Cardiac muscle cell (in vitro differentiated cells and primary cell): ENCODE measurements around the gene TPRN. TPM values are rescaled to one million over a fixed set of nuclear protein-coding genes. Genes with fewer than 3 reads are reported as not detected.

Experiments
- DNase-seq, 2 donors: peaks; one replicate each; pipeline versions ENCODE4 v3.0.0 to v3.0.0-alpha.2; 2010 to 2017; ENCODE audit warnings: low read depth in 1 of 2, low spot score in 1 of 2
- H3K27ac ChIP-seq: fragments of 200-600 bp; sonication (generic); 2 replicates; pipeline ENCODE4 v1.5.1; 2016
- H3K27me3 ChIP-seq: fragments of 200-600 bp; sonication (generic); 2 replicates; pipeline ENCODE4 v1.6.0; 2016; ENCODE audit warnings: control low read depth
- H3K36me3 ChIP-seq: fragments of 200-600 bp; sonication (generic); 2 replicates; pipeline ENCODE4 v1.5.1; 2016; ENCODE audit warnings: control low read depth
- H3K4me1 ChIP-seq: fragments of 200-600 bp; sonication (generic); 2 replicates; pipeline ENCODE4 v1.8.1; 2017; ENCODE audit warnings: low read depth, mild to moderate bottlenecking, mixed run types
- H3K4me3 ChIP-seq: fragments of 200-600 bp; sonication (generic); 2 replicates; pipeline ENCODE4 v1.5.1; 2016; ENCODE audit warnings: mild to moderate bottlenecking
- H3K9me3 ChIP-seq: fragments of 200-600 bp; sonication (generic); 2 replicates; pipeline ENCODE4 v1.5.1; 2017; ENCODE audit warnings: low read depth, mild to moderate bottlenecking, control low read depth
- CTCF ChIP-seq: IDR thresholded peaks from 2 replicates; pipeline ENCODE4 v1.5.1; 2012; ENCODE audit warnings: low read depth, mild to moderate bottlenecking, low read length
- polyA plus RNA-seq: library from polyadenylated mRNA; unstranded; fragments of >200 nt; fragmentation: Nextera tagmentation; extraction: Ambion mirVana; gene quantifications from 2 replicates; pipeline ENCODE4 v1.2.1, GENCODE V29; 2016
- total RNA-seq: library from RNA; depleted of rRNA; stranded (reverse); fragments of >200 nt; gene quantifications from 2 replicates; pipeline ENCODE4 v1.2.3, GENCODE V29; 2016

The TPRN gene
- total and polyA plus RNA-seq, 2 experiments from 2014 or later = 31.2 to 34.7 TPM

- no peak within 1 kb of the TSS for H3K4me3 ChIP-seq
- no peaks in the 10 kb centered on the region for H3K9me3 ChIP-seq
- no peaks in the 10 kb centered on the region for H3K27me3 ChIP-seq
- DNase-seq = peak; percentile 82 to 88
- no peak within 1 kb of the TSS for H3K27ac ChIP-seq
- H3K4me1 ChIP-seq = peaks cover 8% of the 10 kb centered on the region
- no peaks in the 10 kb centered on the region for H3K36me3 ChIP-seq
- TF ChIP-seq CTCF = peak; percentile 82
Observed at GRCh38 chr9:137227054-137227852, 26.7 kb upstream of the TPRN start, which contains the start of gene RNF224. Gene RNF224, plus strand, starts transcription at chr9:137227502. Its CDS starts 834 bp downstream, at chr9:137228336.

GRCh38 chr9:137226338-137227053 lies 26.0 kb upstream of the TPRN start:
- H3K36me3 ChIP-seq = no peaks in the 10 kb centered on the region
- no peak for DNase-seq
- TF ChIP-seq CTCF = no peak
- no peak overlapping the region for H3K27ac ChIP-seq
- H3K9me3 ChIP-seq = no peaks in the 10 kb centered on the region
- no peaks in the 10 kb centered on the region for H3K27me3 ChIP-seq
- no peak overlapping the region for H3K4me3 ChIP-seq
- H3K4me1 ChIP-seq = peaks cover 8% of the 10 kb centered on the region

GRCh38 chr9:137225699-137226331 lies 25.3 kb upstream of the TPRN start:
- Histone ChIP-seq H3K36me3 (no peaks in the 10 kb centered on the region), H3K27me3 (no peaks in the 10 kb centered on the region), H3K4me1 (peaks cover 8% of the 10 kb centered on the region), H3K4me3 (no peak overlapping the region), H3K27ac (no peak overlapping the region), H3K9me3 (no peaks in the 10 kb centered on the region)
- no peak for DNase-seq
- no peak for TF ChIP-seq CTCF

GRCh38 chr9:137224830-137225694 lies 24.5 kb upstream of the TPRN start, which contains the start of gene CYSRT1:
Gene CYSRT1, plus strand, starts transcription at chr9:137225174. Its CDS starts 448 bp downstream, at chr9:137225622.
- H3K27me3 ChIP-seq = no peaks in the 10 kb centered on the region
- H3K27ac ChIP-seq = peak within 1 kb of the TSS; percentile 81
- peak within 1 kb of the TSS; percentile 49 for H3K4me3 ChIP-seq
- H3K36me3 ChIP-seq = no peaks in the 10 kb centered on the region
- H3K9me3 ChIP-seq = no peaks in the 10 kb centered on the region
- no peak for TF ChIP-seq CTCF
- H3K4me1 ChIP-seq = peaks cover 15% of the 10 kb centered on the region
- DNase-seq = no peak
